Measurements from ENCODE around the gene ZNF576.
"Not testable (repeated sequence)": the region's sequence is repeated elsewhere in the genome, so short reads cannot be mapped to it uniquely, and the experiment has no call there.

Gene ZNF576

GRCh38 chr19:43575156-43575950 is 21.0 kb upstream of the ZNF576 start, which contains the start of the genes PINLYP and XRCC1:
TSS of gene PINLYP (plus strand) at chr19:43575801. CDS start at chr19:43577192, 1,391 bp downstream.
TSS of gene XRCC1 (minus strand) at chr19:43575527. CDS start at chr19:43575458, 69 bp downstream.
- DNase-seq (ENCODE audit: low spot score) = peak; percentile 96

GRCh38 chr19:43575955-43576878 is 20.2 kb upstream of the ZNF576 start:
- DNase-seq (ENCODE audit: low spot score) = no peak

- no peak for DNase-seq (ENCODE audit: low spot score)
Measured at GRCh38 chr19:43578787-43579186, 17.6 kb upstream of the ZNF576 start.

- no peak for DNase-seq (ENCODE audit: low spot score)
Measured at GRCh38 chr19:43581467-43581866, 14.9 kb upstream of the ZNF576 start.

- DNase-seq (ENCODE audit: low spot score) = no peak
Measured at GRCh38 chr19:43582495-43582894, 13.9 kb upstream of the ZNF576 start.

- no peak for DNase-seq (ENCODE audit: low spot score)
Measured at GRCh38 chr19:43584484-43584883, 11.9 kb upstream of the ZNF576 start.

- no peak for DNase-seq (ENCODE audit: low spot score)
Measured at GRCh38 chr19:43586346-43586745, 10.0 kb upstream of the ZNF576 start.

GRCh38 chr19:43587029-43587428 is 9.4 kb upstream of the ZNF576 start:
- not testable (repeated sequence) for DNase-seq (ENCODE audit: low spot score)

- no peak for DNase-seq (ENCODE audit: low spot score)
Measured at GRCh38 chr19:43589277-43589676, 7.1 kb upstream of the ZNF576 start.

GRCh38 chr19:43589678-43590077 is 6.7 kb upstream of the ZNF576 start:
- DNase-seq (ENCODE audit: low spot score) = no peak

GRCh38 chr19:43591904-43592772 is 4.3 kb upstream of the ZNF576 start:
- no peak for DNase-seq (ENCODE audit: low spot score)

GRCh38 chr19:43592800-43593350 is 3.5 kb upstream of the ZNF576 start:
- no peak for DNase-seq (ENCODE audit: low spot score)

- no peak for DNase-seq (ENCODE audit: low spot score)
Measured at GRCh38 chr19:43594081-43594697, 2.2 kb upstream of the ZNF576 start.

- DNase-seq (ENCODE audit: low spot score) = peak; percentile 66
Measured at GRCh38 chr19:43594710-43595604, 1.4 kb upstream of the ZNF576 start.

- DNase-seq (ENCODE audit: low spot score) = no peak
Measured at GRCh38 chr19:43595605-43595998, 793 bp upstream of the ZNF576 start.

- DNase-seq (ENCODE audit: low spot score) = peak; percentile 16
Measured at GRCh38 chr19:43596842-43597461, 557 bp downstream of the ZNF576 start.

- DNase-seq (ENCODE audit: low spot score) = no peak
Measured at GRCh38 chr19:43597876-43598275, 1.5 kb downstream of the ZNF576 start.

- DNase-seq (ENCODE audit: low spot score) = no peak
Measured at GRCh38 chr19:43598445-43599240, 2.2 kb downstream of the ZNF576 start.

Measured in hematopoietic multipotent progenitor cell treated with erythropoietin and hydrocortisone succinate and interleukin-3 and kit ligand, for 15 days (in vitro differentiated cells).